HG03175 (cell line): ENCODE results near the gene AIRE.
"Not testable (repeated sequence)": the region's sequence is repeated elsewhere in the genome, so short reads cannot be mapped to it uniquely, and the experiment has no call there.

Source experiments
- ATAC-seq: cut with Tn5 transposase; IDR thresholded peaks from one replicate; pipeline ENCODE4 v1.9.1; 2021; ENCODE audit warnings: mild to moderate bottlenecking, moderate library complexity; ENCODE audit not compliant: unreplicated experiment

Gene AIRE

GRCh38 chr21:44291078-44291935, 5.6 kb downstream of the AIRE start:
- ATAC-seq = no peak

DNA sequence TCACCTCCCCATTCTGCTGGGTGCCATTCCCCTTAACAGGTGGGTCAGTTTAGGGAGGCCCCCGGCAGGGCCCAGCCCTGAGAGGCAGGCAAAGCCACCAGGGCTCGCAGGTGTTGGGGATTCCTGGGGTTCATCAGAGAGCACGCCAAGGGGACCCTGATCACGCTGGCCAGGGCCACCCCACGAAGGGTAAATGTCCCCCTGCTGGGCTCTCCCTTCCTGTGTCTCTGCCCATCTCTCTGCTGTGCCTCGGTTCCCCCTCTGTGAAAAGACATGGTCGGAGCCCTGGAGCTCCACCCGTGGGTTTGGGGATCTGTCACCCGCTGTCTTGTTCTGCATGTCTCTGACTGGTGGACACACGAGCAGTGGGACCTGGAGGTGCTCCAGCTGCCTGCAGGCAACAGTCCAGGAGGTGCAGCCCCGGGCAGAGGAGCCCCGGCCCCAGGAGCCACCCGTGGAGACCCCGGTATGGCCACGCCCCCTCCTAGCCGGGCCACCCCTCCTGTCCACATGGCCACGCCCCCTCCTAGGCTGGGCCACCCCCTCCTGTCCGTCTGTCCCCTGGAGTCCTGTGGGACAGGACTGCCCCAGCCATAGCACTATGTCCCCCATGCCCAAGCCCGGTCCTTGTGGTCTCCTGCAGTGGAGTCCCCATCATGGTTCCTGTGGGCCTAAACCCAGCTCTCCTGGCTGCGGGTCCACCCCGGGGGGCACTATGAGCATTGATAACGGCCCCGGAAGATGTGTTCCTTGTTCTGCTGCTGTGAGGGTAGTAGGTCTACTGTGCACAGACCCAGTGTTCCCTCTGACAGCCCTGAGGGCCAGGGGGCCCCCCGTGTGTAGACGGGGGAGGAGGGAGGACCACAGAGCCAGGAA, 6.5 kb downstream of the AIRE start:
- no peak for ATAC-seq

DNA sequence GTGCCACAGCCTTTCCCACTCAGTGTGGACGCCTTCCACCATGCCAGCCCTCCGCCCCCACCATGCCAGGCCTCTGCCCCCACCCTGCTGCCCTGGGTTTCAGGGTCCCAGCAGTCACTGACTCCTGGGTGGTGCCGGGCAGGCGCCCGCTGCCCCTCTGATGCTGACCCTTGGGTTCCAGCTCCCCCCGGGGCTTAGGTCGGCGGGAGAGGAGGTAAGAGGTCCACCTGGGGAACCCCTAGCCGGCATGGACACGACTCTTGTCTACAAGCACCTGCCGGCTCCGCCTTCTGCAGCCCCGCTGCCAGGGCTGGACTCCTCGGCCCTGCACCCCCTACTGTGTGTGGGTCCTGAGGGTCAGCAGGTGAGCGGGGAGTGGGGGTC, 7.1 kb downstream of the AIRE start:
- ATAC-seq = no peak

DNA sequence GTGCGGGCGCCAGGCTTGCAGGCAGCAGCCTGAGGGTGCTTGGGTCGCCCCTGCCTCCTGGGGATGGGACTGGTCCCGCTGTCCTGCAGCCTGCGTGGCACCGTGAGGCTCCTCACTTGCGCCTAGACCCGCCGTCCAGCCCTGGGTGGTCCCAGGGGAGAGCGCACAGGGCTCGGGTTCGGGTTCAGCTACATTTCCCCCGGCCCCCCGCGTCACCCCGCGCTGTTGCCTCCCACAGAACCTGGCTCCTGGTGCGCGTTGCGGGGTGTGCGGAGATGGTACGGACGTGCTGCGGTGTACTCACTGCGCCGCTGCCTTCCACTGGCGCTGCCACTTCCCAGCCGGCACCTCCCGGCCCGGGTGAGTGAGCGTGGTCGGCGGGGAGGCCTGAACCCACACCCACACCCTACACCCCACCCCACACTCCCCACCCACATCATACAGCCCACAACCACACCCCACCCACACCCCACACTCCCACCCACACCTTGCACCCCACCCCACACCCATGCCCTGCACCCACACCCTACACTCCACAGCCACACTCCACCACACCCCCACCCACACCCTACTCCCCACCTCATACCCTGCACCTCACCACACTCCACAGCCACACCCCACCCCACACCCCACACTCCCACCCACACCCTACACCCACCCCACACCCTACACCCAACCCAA, 8.0 kb downstream of the AIRE start:
- no peak for ATAC-seq

- no peak for ATAC-seq
These were observed 8.9 kb downstream of the AIRE start for GRCh38 chr21:44294391-44295162.

DNA sequence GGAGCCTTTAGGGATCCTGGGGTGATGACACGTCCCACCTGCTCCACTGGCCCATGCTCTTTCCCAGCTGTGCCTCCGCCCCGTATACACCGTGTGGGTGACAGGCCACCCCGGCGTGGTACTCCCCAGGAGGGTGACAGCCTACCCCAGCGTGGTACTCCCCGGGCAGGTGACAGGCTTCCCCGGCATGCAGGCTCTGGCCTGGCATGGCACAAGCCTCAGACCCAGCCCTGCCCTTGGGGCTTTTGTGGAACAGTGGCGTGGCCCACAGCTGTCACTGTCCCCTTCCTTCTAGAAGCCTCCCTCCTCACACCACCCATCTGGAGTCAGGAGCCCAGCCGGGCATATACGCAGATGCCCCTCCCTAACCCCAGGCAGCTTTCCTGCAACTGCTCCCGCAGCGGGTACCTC, 9.5 kb downstream of the AIRE start:
- ATAC-seq = no peak

DNA sequence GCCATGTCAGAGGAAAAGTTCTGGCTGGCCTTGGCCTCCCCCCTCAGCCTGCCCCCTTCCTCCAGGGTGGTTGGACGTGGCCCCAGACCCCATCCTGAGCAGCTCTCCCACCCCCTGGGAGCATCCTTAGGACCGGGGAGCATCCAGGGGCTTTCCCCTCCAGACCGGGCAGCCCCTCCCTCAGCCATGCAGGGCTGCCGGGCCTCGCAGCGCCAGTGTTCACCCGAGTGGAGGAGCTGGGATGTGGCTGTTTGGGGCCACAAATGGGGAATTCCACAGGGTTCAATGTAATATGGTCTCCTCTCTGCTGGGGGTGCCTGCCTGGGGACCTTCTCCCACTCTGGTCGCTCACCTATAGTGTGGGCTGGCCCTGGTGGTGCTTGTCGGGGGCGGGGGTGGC, 10.0 kb downstream of the AIRE start:
- no peak for ATAC-seq

DNA sequence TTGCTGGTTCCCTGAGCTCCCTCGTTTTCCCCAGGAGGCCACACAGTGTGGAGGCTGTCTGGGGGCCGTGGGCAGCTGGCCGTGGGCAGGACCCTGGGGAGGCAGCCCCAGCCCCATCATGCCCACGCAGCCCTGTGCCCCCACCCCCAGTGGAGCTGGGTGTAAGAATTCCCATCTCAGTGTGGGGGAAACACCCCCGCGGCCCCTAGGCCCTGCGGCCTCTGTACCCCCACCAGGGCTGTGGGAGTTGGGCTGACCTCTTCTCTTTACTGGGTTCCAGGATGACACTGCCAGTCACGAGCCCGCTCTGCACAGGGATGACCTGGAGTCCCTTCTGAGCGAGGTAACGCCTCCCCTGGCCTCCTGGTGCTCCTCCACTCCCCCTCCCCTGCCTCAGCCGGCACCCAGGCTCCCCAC, 10.4 kb downstream of the AIRE start:
- ATAC-seq = no peak

DNA sequence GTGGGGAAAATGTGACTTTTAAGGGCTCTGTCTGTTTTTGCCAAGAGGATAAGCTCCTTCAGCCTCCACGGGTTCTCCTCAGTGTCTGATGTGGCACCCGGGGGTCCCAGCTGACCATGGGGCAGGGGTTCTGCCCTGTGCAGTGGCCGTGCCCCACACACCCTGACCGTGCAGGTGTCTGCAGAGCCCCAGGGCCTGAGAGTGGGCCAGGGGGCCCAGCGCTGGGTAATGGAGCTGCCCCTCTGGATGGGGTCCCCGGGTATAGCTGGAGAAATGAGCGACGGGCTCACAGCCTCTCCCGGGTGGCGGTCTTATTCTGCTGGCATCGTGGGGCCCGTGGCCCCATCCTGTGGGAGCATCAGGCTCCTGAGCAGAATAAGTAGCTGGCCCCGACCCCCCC, 11.2 kb downstream of the AIRE start:
- no peak for ATAC-seq

- no peak for ATAC-seq
These were observed 12.0 kb downstream of the AIRE start for GRCh38 chr21:44297525-44298290.

DNA sequence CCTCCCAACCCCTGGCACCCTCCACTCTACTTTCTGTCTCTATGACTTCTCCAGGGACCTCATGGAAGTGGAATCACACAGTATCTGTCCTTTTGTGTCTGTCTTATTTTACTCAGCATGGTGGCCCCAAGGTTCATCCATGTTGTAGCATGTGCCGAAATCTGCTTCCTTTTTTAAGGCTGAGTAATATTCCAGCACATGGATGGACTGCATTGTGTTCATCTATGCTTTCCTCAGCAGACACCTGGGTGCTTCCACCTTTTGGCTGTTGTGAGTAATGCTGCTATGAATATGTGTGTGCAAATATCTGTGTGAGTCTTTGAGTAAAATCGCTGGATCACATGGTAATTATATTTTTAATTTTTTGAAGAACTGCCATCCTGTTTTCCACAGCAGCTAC, 12.6 kb downstream of the AIRE start:
- ATAC-seq = no peak

DNA sequence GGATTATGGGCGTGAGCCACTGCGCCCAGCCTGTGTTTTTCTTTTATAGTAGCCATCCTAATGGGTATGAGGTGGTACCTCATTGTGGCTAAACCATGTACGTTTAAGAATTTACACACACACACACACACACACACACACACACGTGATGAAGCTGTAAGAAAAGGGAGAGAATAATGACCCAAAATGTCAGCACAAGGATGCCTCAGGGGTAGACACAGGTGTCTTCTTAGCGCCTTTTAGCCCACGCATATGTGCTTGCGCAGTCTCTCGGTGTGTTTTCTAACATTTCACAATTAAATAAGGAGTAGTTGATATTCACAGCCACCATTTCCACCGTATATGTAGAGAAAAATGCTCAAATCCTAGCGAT, 13.4 kb downstream of the AIRE start:
- ATAC-seq = no peak

- ATAC-seq = peak; percentile 61
These were observed 14.0 kb downstream of the AIRE start, which contains the start of gene PFKL for GRCh38 chr21:44299458-44300261. Gene PFKL, plus strand, starts transcription at chr21:44300053. Its CDS starts 53 bp downstream, at chr21:44300106.

DNA sequence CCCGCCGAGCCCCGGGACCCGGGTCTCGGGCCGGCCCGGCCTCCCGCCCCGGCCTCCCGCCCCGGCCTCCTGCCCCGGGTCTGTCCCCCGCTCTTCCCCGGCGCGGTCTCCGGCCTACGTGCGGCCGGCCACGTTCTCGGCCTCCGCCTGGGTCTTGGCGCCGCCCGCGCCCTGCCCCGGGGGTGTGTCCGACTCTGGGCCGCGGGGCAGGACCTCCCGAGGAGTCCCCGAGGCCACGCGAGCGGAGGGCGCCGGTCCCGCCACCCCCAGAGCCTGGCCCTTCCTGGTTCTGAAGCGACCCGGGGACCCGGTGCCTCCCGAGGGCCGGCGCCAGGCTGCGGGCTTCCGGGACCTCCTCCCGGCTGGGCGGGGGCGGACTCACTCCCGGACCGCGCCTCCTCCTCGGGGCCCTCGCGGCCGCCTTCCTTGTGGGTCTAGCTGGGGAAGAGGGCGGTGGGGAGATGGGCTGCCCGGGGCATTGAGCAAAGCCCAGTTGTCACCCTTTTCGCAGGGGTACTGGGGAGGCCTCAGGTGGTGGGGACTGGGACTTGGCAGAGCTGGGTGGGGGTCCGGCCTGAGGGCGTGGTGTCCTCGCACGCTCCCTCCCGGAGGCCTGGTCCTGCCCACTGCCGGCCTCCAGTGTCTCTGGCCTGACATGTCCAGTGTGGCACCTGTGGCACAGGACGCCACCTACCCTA, 14.7 kb downstream of the AIRE start:
- peak; percentile 27 for ATAC-seq

GRCh38 chr21:44301141-44301540, 15.5 kb downstream of the AIRE start:
- ATAC-seq = no peak

DNA sequence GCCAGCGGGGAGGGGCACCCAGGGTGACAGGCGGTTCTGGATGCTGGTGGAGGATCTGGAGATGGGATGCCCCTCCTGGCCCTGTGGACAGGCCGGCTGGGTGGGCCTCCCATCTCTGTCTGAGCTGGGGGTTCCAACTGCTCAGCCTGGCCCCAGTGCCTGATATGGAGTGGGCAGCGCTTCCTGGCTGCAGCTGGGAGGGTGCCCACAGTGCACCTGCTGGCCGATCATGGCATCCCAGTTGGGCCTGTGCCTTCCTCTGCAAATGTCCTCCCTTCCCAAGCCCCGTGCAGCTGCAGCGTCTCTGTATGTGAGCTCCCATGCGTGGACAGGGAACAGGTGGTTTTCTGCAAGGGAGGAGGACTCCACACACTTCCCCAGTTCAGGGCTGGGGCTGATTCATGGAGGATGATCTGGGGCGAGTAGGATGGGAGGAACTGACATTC, 16.3 kb downstream of the AIRE start:
- ATAC-seq = no peak

DNA sequence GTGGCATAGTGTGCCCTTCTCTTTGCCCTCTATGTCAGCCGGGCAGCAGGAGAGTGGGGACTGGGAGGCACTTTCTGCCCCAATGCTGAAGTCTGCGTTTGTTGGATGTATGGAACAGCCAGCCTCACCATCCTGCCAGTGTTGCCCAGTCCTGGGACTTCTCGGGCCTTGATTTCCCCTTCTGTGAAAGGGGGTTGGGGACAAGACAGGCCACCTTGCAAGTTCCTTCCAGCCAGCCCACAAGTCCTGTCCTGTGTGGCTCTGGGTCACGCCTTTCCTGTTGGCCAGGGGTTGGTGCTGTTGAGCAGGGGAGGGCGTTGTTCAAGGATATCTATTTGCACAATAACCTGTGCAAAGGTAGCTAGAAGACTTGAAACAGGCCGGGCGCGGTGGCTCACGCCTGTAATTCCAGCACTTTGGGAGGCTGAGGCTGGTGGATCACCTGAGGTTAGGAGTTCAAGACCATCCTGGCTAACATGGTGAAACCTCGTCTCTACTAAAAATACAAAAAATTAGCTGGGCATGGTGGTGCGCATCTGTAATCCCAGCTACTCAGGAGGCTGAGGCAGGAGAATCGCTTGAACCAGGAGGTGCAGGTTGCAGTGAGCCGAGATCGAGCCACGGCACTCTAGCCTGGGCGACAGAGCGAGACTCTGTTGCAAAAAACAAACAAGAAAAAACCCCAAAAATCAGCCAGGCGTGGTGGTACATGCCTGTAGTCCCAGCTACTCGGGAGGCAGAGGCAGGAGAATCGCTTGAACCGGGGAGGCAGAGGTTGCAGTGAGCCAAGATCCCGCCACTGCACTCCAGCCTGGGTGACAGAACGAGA, 17.1 kb downstream of the AIRE start:
- ATAC-seq = not testable (repeated sequence)
